GM13977 (cell line): ENCODE measurements around the gene GEMIN4.
A peak's percentile ranks its signal among the peaks of the same experiment; 100 is the strongest.
"Not testable (repeated sequence)": the region's sequence is repeated elsewhere in the genome, so short reads cannot be mapped to it uniquely, and the experiment has no call there.

Source experiments
- DNase-seq: peaks from one replicate; pipeline ENCODE4 v3.0.0; 2012; ENCODE audit warnings: low spot score
- CTCF ChIP-seq: IDR thresholded peaks from 2 replicates; pipeline ENCODE4 v1.5.1; 2012; ENCODE audit warnings: mild to moderate bottlenecking, control low read depth; ENCODE audit not compliant: insufficient read depth; ENCODE audit errors: extremely low read depth, missing control alignments
- in situ Hi-C: fragments of 300-500 bp; cut with MboI; formaldehyde crosslinking; loops from one replicate; pipeline ENCODE4 v1.12.0; 2022; ENCODE audit warnings: low sequenced_read_pairs, low pct_unique_long_range_greater_than_20kb, mixed read lengths, inconsistent platforms; ENCODE audit not compliant: unreplicated experiment

The GEMIN4 gene

GRCh38 chr17:700504-701094 is 51.5 kb downstream of the GEMIN4 start:
- in situ Hi-C loops, result no loop called here
- TF ChIP-seq CTCF, result peak; percentile 55
- peak; percentile 70 for DNase-seq

GRCh38 chr17:699345-699744 is 52.7 kb downstream of the GEMIN4 start:
- TF ChIP-seq CTCF, result no peak
- DNase-seq, result no peak
- in situ Hi-C loops, result no loop called here

- in situ Hi-C loops, DNase-seq: not testable (repeated sequence)
Measured at GRCh38 chr17:698096-698495, 54.0 kb downstream of the GEMIN4 start.

- no peak for TF ChIP-seq CTCF
- DNase-seq, result no peak
- in situ Hi-C loops, result no loop called here
Measured at GRCh38 chr17:697682-698081, 54.4 kb downstream of the GEMIN4 start.

- no peak for DNase-seq
- in situ Hi-C loops, result no loop called here
- no peak for TF ChIP-seq CTCF
Measured at GRCh38 chr17:696369-696768, 55.7 kb downstream of the GEMIN4 start.
